Uterus (tissue), 4 donors: Measurements from ENCODE around the gene CBFB. TPM values are rescaled to one million over a fixed set of nuclear protein-coding genes. Genes with fewer than 3 reads are reported as not detected.

Experiments
- DNase-seq, 2 donors: peaks; one replicate each; pipeline ENCODE4 v3.0.0-alpha.2; 2019 to 2020
- H3K27ac ChIP-seq, 2 donors: fragments of 200-600 bp; sonication (generic); 1 replicate in 1 of 2; 2 replicates in 1 of 2; pipeline ENCODE4 v1.5.1; 2016 to 2018
- H3K27me3 ChIP-seq, 2 donors: fragments of 200-600 bp; sonication (generic); one replicate each; pipeline ENCODE4 v1.5.1; 2018 to 2019; ENCODE audit warnings: control low read depth in 1 of 2
- H3K36me3 ChIP-seq, 2 donors: fragments of 200-600 bp; sonication (generic); one replicate each; pipeline ENCODE4 v1.5.1; 2019; ENCODE audit warnings: control low read depth in 1 of 2
- H3K4me1 ChIP-seq, 2 donors: fragments of 200-600 bp; sonication (generic); one replicate each; pipeline ENCODE4 v1.5.1; 2018 to 2019; ENCODE audit warnings: control low read depth in 1 of 2
- H3K4me3 ChIP-seq, 2 donors: fragments of 200-600 bp; sonication (generic); 1 replicate in 1 of 2; 2 replicates in 1 of 2; pipeline ENCODE4 v1.5.1; 2018 to 2019; ENCODE audit warnings: mild to moderate bottlenecking in 1 of 2
- H3K9me3 ChIP-seq, 2 donors: fragments of 200-600 bp; sonication (generic); one replicate each; pipeline ENCODE4 v1.5.1; 2019; ENCODE audit warnings: control low read depth in 1 of 2
- CTCF ChIP-seq, 4 experiments: fragments of 200-600 bp in 2 of 4; fragments of 450-650 bp in 2 of 4; sonication (generic) in 2 of 4; IDR thresholded peaks; one replicate each; pipeline ENCODE4 v1.5.1; 2016 to 2019; ENCODE audit warnings: antibody characterized with exemption in 4 of 4, mild to moderate bottlenecking in 2 of 4, moderate library complexity in 1 of 4
- POLR2A ChIP-seq, 2 donors: fragments of 450-650 bp; IDR thresholded peaks; one replicate each; pipeline ENCODE4 v1.6.1; 2016; ENCODE audit warnings: antibody characterized with exemption in 2 of 2, mild to moderate bottlenecking in 1 of 2, moderate library complexity in 1 of 2
- intact Hi-C: fragments of 100-400 bp; cut with DNase I; formaldehyde crosslinking; loops from one replicate; pipeline ENCODE4 v1.15.1; 2023; ENCODE audit warnings: low total_unique reads
- total RNA-seq, 4 donors: library from RNA; depleted of rRNA in 3 of 4; stranded (reverse); fragments of >200 nt in 3 of 4; gene quantifications; one replicate each; pipeline versions ENCODE4 v1.1.0 to v1.2.4, GENCODE V29; 2014 to 2023
- donor health status: DM: yes; HTN: yes; CAD: no.

CBFB gene
- total RNA-seq, 4 donors from 2014 or later, result 42.1 to 108 (median 75.9) TPM

GRCh38 chr16:67109407-67110135 is 80.6 kb downstream of the CBFB start, which contains the start of gene PHAF1:
Gene PHAF1, plus strand, starts transcription at chr16:67109941. Its CDS starts 235 bp downstream, at chr16:67110176.
- no peaks in the 10 kb centered on the region for H3K36me3 ChIP-seq
- H3K9me3 ChIP-seq, result no peaks in the 10 kb centered on the region
- H3K4me1 ChIP-seq, result peaks cover 0 to 8% of the 10 kb centered on the region in 2 donors
- no peaks in the 10 kb centered on the region for H3K27me3 ChIP-seq
- peak within 1 kb of the TSS; percentile 80 to 82 for H3K4me3 ChIP-seq
- peak; percentile 90 to 96 for DNase-seq
- TF ChIP-seq CTCF (IDR thresholded peaks at IDR 0.05) (peak in 2 of 4 experiments; percentile 7 to 33), POLR2A (IDR thresholded peaks at IDR 0.05) (peak; percentile 81 to 83)
- intact Hi-C loops, result no loop called here
- peak within 1 kb of the TSS; percentile 76 to 80 for H3K27ac ChIP-seq

GRCh38 chr16:67111951-67112444 is 83.0 kb downstream of the CBFB start:
- no peak for TF ChIP-seq CTCF (IDR thresholded peaks at IDR 0.05)
- TF ChIP-seq POLR2A (IDR thresholded peaks at IDR 0.05), result no peak
- no peak for DNase-seq
- H3K27ac ChIP-seq, result no peak overlapping the region
- no peaks in the 10 kb centered on the region for H3K27me3 ChIP-seq
- no peak overlapping the region for H3K4me3 ChIP-seq
- intact Hi-C loops, result no loop called here
- no peaks in the 10 kb centered on the region for H3K36me3 ChIP-seq
- H3K4me1 ChIP-seq, result peaks cover 0 to 8% of the 10 kb centered on the region in 2 donors
- no peaks in the 10 kb centered on the region for H3K9me3 ChIP-seq

- no peak for DNase-seq
- TF ChIP-seq POLR2A (IDR thresholded peaks at IDR 0.05) (no peak), CTCF (IDR thresholded peaks at IDR 0.05) (no peak)
- intact Hi-C loops, result no loop called here
- Histone ChIP-seq H3K4me3 (no peak overlapping the region), H3K4me1 (peaks cover 0 to 8% of the 10 kb centered on the region in 2 donors), H3K36me3 (no peaks in the 10 kb centered on the region), H3K27ac (no peak overlapping the region), H3K27me3 (no peaks in the 10 kb centered on the region), H3K9me3 (no peaks in the 10 kb centered on the region)
Observed at GRCh38 chr16:67112591-67113399, 83.8 kb downstream of the CBFB start.

- TF ChIP-seq POLR2A (IDR thresholded peaks at IDR 0.05), result no peak
- TF ChIP-seq CTCF (IDR thresholded peaks at IDR 0.05), result no peak
- DNase-seq, result no peak
- no peaks in the 10 kb centered on the region for H3K9me3 ChIP-seq
- H3K4me3 ChIP-seq, result no peak overlapping the region
- intact Hi-C loops, result no loop called here
- H3K36me3 ChIP-seq, result no peaks in the 10 kb centered on the region
- H3K27ac ChIP-seq, result no peak overlapping the region
- no peaks in the 10 kb centered on the region for H3K27me3 ChIP-seq
- H3K4me1 ChIP-seq, result peaks cover 0 to 8% of the 10 kb centered on the region in 2 donors
Observed at GRCh38 chr16:67114793-67115192, 85.8 kb downstream of the CBFB start.

- Histone ChIP-seq H3K27me3 (no peaks in the 10 kb centered on the region), H3K9me3 (no peaks in the 10 kb centered on the region), H3K27ac (no peak overlapping the region), H3K4me3 (no peak overlapping the region), H3K36me3 (no peaks in the 10 kb centered on the region), H3K4me1 (peaks cover 0 to 4% of the 10 kb centered on the region in 2 donors)
- no peak for TF ChIP-seq POLR2A (IDR thresholded peaks at IDR 0.05)
- no peak for TF ChIP-seq CTCF (IDR thresholded peaks at IDR 0.05)
- intact Hi-C loops, result no loop called here
- DNase-seq, result no peak
Observed at GRCh38 chr16:67115639-67116038, 86.7 kb downstream of the CBFB start.
